CD4-positive, alpha-beta T cell (primary cell): ENCODE measurements around the gene LRRC2. TPM values are rescaled to one million over a fixed set of nuclear protein-coding genes. Genes with fewer than 3 reads are reported as not detected.

Source experiments
- ATAC-seq: fragments of 200-7000 bp; cut with Tn5 transposase; one replicate; pipeline ENCODE4 v1.10.0; 2022; ENCODE audit warnings: mild to moderate bottlenecking; ENCODE audit not compliant: poor library complexity
- CTCF ChIA-PET: fragments of 350-600 bp; sonication (Branson Sonifier 250); formaldehyde crosslinking; loops from one replicate; lab custom pipeline; 2021; ENCODE audit warnings: antibody characterized with exemption, inconsistent platforms; lab: Charles Lee
- POLR2A ChIA-PET: fragments of 350-600 bp; sonication (Branson Sonifier 250); formaldehyde crosslinking; loops from one replicate; lab custom pipeline; 2021; ENCODE audit warnings: antibody characterized with exemption, inconsistent platforms; lab: Charles Lee
- DNase-seq, 14 experiments: peaks; one replicate each; pipeline ENCODE4 v3.0.0-alpha.2; 2013 to 2020; ENCODE audit warnings: mixed read lengths in 2 of 14
- H3K27ac ChIP-seq, 2 donors: one replicate each; pipeline versions ENCODE4 v1.5.1 to v1.7.0; 2013; ENCODE audit warnings: low read length in 2 of 2, low read depth in 1 of 2, mild to moderate bottlenecking in 1 of 2
- H3K27me3 ChIP-seq, 2 experiments: 1 replicate in 1 of 2; 2 replicates in 1 of 2; pipeline versions ENCODE4 v1.6.1 to v1.7.0; 2013; ENCODE audit warnings: low read length in 2 of 2, control low read depth in 1 of 2, mild to moderate bottlenecking in 1 of 2, moderate library complexity in 1 of 2; ENCODE audit not compliant: insufficient read depth in 2 of 2, control insufficient read depth in 1 of 2
- H3K36me3 ChIP-seq: one replicate; pipeline ENCODE4 v1.6.1; 2013; ENCODE audit warnings: low read length, control low read depth; ENCODE audit not compliant: insufficient read depth
- H3K4me1 ChIP-seq: one replicate; pipeline ENCODE4 v1.6.1; 2013; ENCODE audit warnings: low read length, control low read depth; ENCODE audit not compliant: insufficient read depth
- H3K4me3 ChIP-seq: one replicate; pipeline ENCODE4 v1.5.1; 2013; ENCODE audit warnings: mild to moderate bottlenecking, low read length, moderate library complexity
- H3K9me3 ChIP-seq, 2 experiments: 1 replicate in 1 of 2; 2 replicates in 1 of 2; pipeline versions ENCODE4 v1.6.1 to v1.7.0; 2013; ENCODE audit warnings: low read length in 2 of 2, mild to moderate bottlenecking in 2 of 2, control low read depth in 1 of 2, moderate library complexity in 1 of 2; ENCODE audit not compliant: control insufficient read depth in 1 of 2, insufficient read depth in 1 of 2
- H3K27ac Mint-ChIP-seq: one replicate; pipeline ENCODE4 v1.8.0; 2020; ENCODE audit warnings: mixed read lengths
- H3K27me3 Mint-ChIP-seq: one replicate; pipeline ENCODE4 v1.8.0; 2021; ENCODE audit warnings: mixed read lengths
- H3K36me3 Mint-ChIP-seq: one replicate; pipeline ENCODE4 v1.8.0; 2021; ENCODE audit warnings: low read depth, mixed read lengths
- H3K4me1 Mint-ChIP-seq: one replicate; pipeline ENCODE4 v1.8.0; 2021; ENCODE audit warnings: low read depth, mixed read lengths
- H3K4me3 Mint-ChIP-seq: one replicate; pipeline ENCODE4 v1.8.0; 2020; ENCODE audit warnings: mild to moderate bottlenecking, mixed read lengths
- H3K9me3 Mint-ChIP-seq: one replicate; pipeline ENCODE4 v1.8.0; 2020; ENCODE audit warnings: mixed read lengths
- intact Hi-C, 2 experiments: fragments of 100-400 bp; cut with DNase I in 1 of 2; cut with micrococcal nuclease in 1 of 2; formaldehyde crosslinking; loops; one replicate each; pipeline versions ENCODE4 v1.15.1 to v1.9.0; 2023 to 2025; cut with DNase I, micrococcal nuclease
- total RNA-seq, 174 experiments: library from RNA in 2 of 174; stranded (reverse) in 2 of 174; gene quantifications; one replicate each; pipeline ENCODE4 v1.2.3 and lab custom pipeline; 2021 to 2026
- TF ChIP-seq, protein P1 (sequence below): fragments of 200-600 bp; IDR thresholded peaks from one replicate; pipeline ENCODE4 v1.8.0; 2022; ENCODE audit warnings: antibody characterized with exemption, mild to moderate bottlenecking

Gene LRRC2
- total RNA-seq, 2 experiments from 2014 or later, result 0.59 to 0.91 TPM

DNA sequence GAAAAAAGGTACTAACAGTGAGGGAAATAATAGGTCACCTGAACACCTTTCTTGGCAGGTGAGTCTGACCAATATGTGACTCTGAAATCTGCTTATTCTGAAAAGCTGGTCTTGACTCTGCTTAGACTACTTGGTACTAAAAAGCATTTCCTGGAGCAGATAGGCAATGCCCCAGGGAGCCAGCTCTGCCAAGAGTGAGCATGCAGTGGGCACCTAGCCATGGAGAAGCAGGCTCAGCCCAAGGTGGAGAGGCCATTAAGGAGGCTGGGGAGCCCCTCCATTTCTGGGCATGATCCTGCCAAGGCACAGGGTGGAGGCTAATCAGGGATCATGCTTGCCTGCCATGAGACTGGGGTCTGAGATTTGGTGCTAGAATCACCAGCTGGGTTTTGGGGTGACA is 99.8 kb downstream of the LRRC2 start:
- H3K9me3 ChIP-seq, result peaks cover 0 to 12% of the 10 kb centered on the region in 2 experiments
- H3K27ac ChIP-seq, result no peak overlapping the region
- no peaks in the 10 kb centered on the region for H3K36me3 ChIP-seq
- DNase-seq, result no peak
- Mint-ChIP-seq H3K27me3 (peaks cover 58% of the 10 kb centered on the region), H3K4me1 (no peaks in the 10 kb centered on the region), H3K36me3 (no peaks in the 10 kb centered on the region), H3K27ac (no peak overlapping the region), H3K9me3 (no peaks in the 10 kb centered on the region), H3K4me3 (no peak overlapping the region)
- ChIA-PET POLR2A (no interaction called here), CTCF (no interaction called here)
- intact Hi-C loops, result no loop called here
- peaks cover 6% of the 10 kb centered on the region for H3K4me1 ChIP-seq
- peaks cover 29 to 41% of the 10 kb centered on the region in 2 experiments for H3K27me3 ChIP-seq
- TF ChIP-seq, protein P1, sequence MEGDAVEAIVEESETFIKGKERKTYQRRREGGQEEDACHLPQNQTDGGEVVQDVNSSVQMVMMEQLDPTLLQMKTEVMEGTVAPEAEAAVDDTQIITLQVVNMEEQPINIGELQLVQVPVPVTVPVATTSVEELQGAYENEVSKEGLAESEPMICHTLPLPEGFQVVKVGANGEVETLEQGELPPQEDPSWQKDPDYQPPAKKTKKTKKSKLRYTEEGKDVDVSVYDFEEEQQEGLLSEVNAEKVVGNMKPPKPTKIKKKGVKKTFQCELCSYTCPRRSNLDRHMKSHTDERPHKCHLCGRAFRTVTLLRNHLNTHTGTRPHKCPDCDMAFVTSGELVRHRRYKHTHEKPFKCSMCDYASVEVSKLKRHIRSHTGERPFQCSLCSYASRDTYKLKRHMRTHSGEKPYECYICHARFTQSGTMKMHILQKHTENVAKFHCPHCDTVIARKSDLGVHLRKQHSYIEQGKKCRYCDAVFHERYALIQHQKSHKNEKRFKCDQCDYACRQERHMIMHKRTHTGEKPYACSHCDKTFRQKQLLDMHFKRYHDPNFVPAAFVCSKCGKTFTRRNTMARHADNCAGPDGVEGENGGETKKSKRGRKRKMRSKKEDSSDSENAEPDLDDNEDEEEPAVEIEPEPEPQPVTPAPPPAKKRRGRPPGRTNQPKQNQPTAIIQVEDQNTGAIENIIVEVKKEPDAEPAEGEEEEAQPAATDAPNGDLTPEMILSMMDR, result no peak
- no peak overlapping the region for H3K4me3 ChIP-seq
- no peak for ATAC-seq

Other genes with a start within 250 kb of the LRRC2 start
- gene CCR2, start 212.2 kb downstream of the LRRC2 start, total RNA-seq, result 1 to 10 TPM in 1 of 2 experiments, under 1 TPM in 1; 0.99 to 1.0 TPM
- gene CCR5, start 195.4 kb downstream of the LRRC2 start, total RNA-seq, result 1 to 10 TPM; 1.1 to 1.4 TPM
- 1 to 10 TPM; 4.3 to 4.5 TPM for gene CCRL2, start 159.0 kb downstream of the LRRC2 start, total RNA-seq
- not detected for gene LTF, start 101.4 kb downstream of the LRRC2 start, total RNA-seq
- not detected for gene RTP3, start 68.3 kb downstream of the LRRC2 start, total RNA-seq
- not detected for gene FAM240A, start 46.2 kb upstream of the LRRC2 start, total RNA-seq
- 10 to 100 TPM; 45.8 to 47.6 TPM for gene ALS2CL, start 127.4 kb upstream of the LRRC2 start, total RNA-seq
- gene TMIE, start 135.1 kb upstream of the LRRC2 start, total RNA-seq, result 1 to 10 TPM in 1 of 2 experiments, under 1 TPM in 1; 0.92 to 1.2 TPM
- gene PRSS50, start 151.6 kb upstream of the LRRC2 start, total RNA-seq, result not detected